K562 (cell line): ENCODE measurements around the gene RLN2. TPM values are rescaled to one million over a fixed set of nuclear protein-coding genes. Genes with fewer than 3 reads are reported as not detected.

Source experiments
- ATAC-seq: fragments of 200-7000 bp; cut with Tn5 transposase; 3 replicates; pipeline ENCODE4 v1.9.1; 2020; ENCODE audit warnings: moderate library complexity
- BruUV-seq: library from RNA; stranded (reverse); fragments of 400-500 nt; replicated peaks from 2 replicates; lab custom pipeline; 2021; lab: Mats Ljungman, UMichigan
- CTCF ChIA-PET: fragments of 300-600 bp; formaldehyde crosslinking; extraction: SDS; loops from one replicate; lab custom pipeline; 2021; ENCODE audit warnings: low intra/inter-chr PET ratio; lab: Yijun Ruan, JAX
- POLR2A ChIA-PET: fragments of 300-600, 350-650 bp; sonication (Branson Sonifier 250); formaldehyde crosslinking; extraction: SDS; loops from one replicate; lab custom pipeline; 2021; ENCODE audit warnings: antibody characterized with exemption, inconsistent platforms; lab: Yijun Ruan, JAX
- DNase-seq, 4 experiments: peaks; one replicate each; pipeline versions ENCODE4 v3.0.0 to v3.0.0-alpha.2; 2011 to 2018; ENCODE audit warnings: low spot score in 3 of 4, mixed read lengths in 3 of 4; ENCODE audit errors: extremely low read depth in 1 of 4
- FAIRE-seq: peaks from 2 replicates; lab custom pipeline; 2011; peaks lifted over from hg19 to GRCh38; lab: Jason Lieb, UNC
- H2AFZ ChIP-seq: 2 replicates; pipeline ENCODE4 v1.6.0; 2011; ENCODE audit warnings: low read depth, low read length, control low read depth, inconsistent platforms
- H3K27ac ChIP-seq: fragments of 200-600 bp; 3 replicates; pipeline ENCODE4 v1.8.0; 2011; ENCODE audit warnings: low read depth, mild to moderate bottlenecking, control low read depth, inconsistent platforms, low read length, moderate library complexity, mixed read lengths; ENCODE audit errors: extremely low read depth
- H3K27me3 ChIP-seq, 2 experiments: fragments of 300-600 bp in 1 of 2; 2 replicates in 1 of 2; 3 replicates in 1 of 2; pipeline versions ENCODE4 v1.6.0 to v1.8.0; 2011; ENCODE audit warnings: inconsistent platforms in 2 of 2, low read length in 2 of 2, mild to moderate bottlenecking in 1 of 2, mixed read lengths in 1 of 2, moderate library complexity in 1 of 2; ENCODE audit not compliant: control insufficient read depth in 2 of 2, insufficient read depth in 2 of 2
- H3K36me3 ChIP-seq: fragments of 300-600 bp; 3 replicates; pipeline ENCODE4 v1.8.0; 2011; ENCODE audit warnings: mild to moderate bottlenecking, low read length, inconsistent platforms; ENCODE audit not compliant: control insufficient read depth, insufficient read depth
- H3K4me1 ChIP-seq, 2 experiments: fragments of 200-600 bp in 1 of 2; replicated peaks in 1 of 2; 2 replicates in 1 of 2; 3 replicates in 1 of 2; pipeline versions ENCODE4 v1.5.1 to v1.8.0; 2011; ENCODE audit warnings: inconsistent platforms in 2 of 2, low read length in 2 of 2, mild to moderate bottlenecking in 1 of 2, mixed read lengths in 1 of 2, moderate library complexity in 1 of 2; ENCODE audit not compliant: control insufficient read depth in 2 of 2, insufficient read depth in 2 of 2
- H3K4me2 ChIP-seq: 2 replicates; pipeline ENCODE4 v1.6.1; 2011; ENCODE audit warnings: low read length, control low read depth, inconsistent platforms, mixed read lengths; ENCODE audit not compliant: insufficient read depth
- H3K4me3 ChIP-seq: fragments of 200-600 bp; sonication (generic), shearing (Covaris generic); 2 replicates; pipeline ENCODE4 v1.5.1; 2016; ENCODE audit warnings: control low read depth, inconsistent platforms
- H3K79me2 ChIP-seq: fragments of 200-600 bp; 3 replicates; pipeline ENCODE4 v1.8.0; 2011; ENCODE audit warnings: low read length, inconsistent platforms; ENCODE audit not compliant: control insufficient read depth, insufficient read depth
- H3K9ac ChIP-seq, 2 experiments: 2 replicates each; pipeline versions ENCODE4 v1.6.0 to v1.6.1; 2011; ENCODE audit warnings: low read depth in 2 of 2, low read length in 2 of 2, control low read depth in 1 of 2, inconsistent platforms in 1 of 2, mild to moderate bottlenecking in 1 of 2, mixed read lengths in 1 of 2; ENCODE audit not compliant: insufficient read depth in 1 of 2
- H3K9me1 ChIP-seq: one replicate; pipeline ENCODE4 v1.6.0; 2011; ENCODE audit warnings: inconsistent platforms, mild to moderate bottlenecking, low read length, moderate library complexity; ENCODE audit not compliant: control insufficient read depth, insufficient read depth
- H3K9me3 ChIP-seq: replicated peaks from 2 replicates; pipeline ENCODE4 v1.5.1; 2011; ENCODE audit warnings: low read depth, low read length, inconsistent platforms; ENCODE audit not compliant: control insufficient read depth, insufficient read depth
- H4K20me1 ChIP-seq: replicated peaks from 2 replicates; pipeline ENCODE4 v1.6.1; 2011; ENCODE audit warnings: low read length, inconsistent platforms, mixed read lengths; ENCODE audit not compliant: control insufficient read depth, insufficient read depth
- CTBP1 ChIP-seq: fragments of 450-650 bp; IDR thresholded peaks from 2 replicates; pipeline ENCODE4 v1.6.1; 2016; ENCODE audit warnings: borderline replicate concordance
- CTCF ChIP-seq, 3 experiments: IDR thresholded peaks in 2 of 3; conservative IDR thresholded peaks in 1 of 3; 2 replicates each; pipeline ENCODE4 v1.5.1; 2011 to 2012; ENCODE audit warnings: low read length in 3 of 3, mild to moderate bottlenecking in 3 of 3, control low read depth in 2 of 3, improper control_type of control experiment in 1 of 3, inconsistent platforms in 1 of 3, low read depth in 1 of 3, mixed read lengths in 1 of 3, moderate library complexity in 1 of 3; ENCODE audit not compliant: insufficient read depth in 2 of 3
- DDX20 ChIP-seq: fragments of 450-650 bp; IDR thresholded peaks from 2 replicates; pipeline ENCODE4 v1.6.1; 2016; ENCODE audit warnings: missing genetic modification characterization, low read depth, mild to moderate bottlenecking, missing compliant biosample characterization, moderate library complexity
- GABPB2 ChIP-seq: fragments of 250-450 bp; sonication (Bioruptor Pico); conservative IDR thresholded peaks from 2 replicates; pipeline ENCODE4 v1.5.1; 2021; ENCODE audit warnings: mild to moderate bottlenecking
- RNF219 ChIP-seq: fragments of 250-450 bp; sonication (Bioruptor Pico); IDR thresholded peaks from 2 replicates; pipeline ENCODE4 v1.5.0; 2022; ENCODE audit warnings: mild to moderate bottlenecking
- SNIP1 ChIP-seq: fragments of 450-650 bp; IDR thresholded peaks from 2 replicates; pipeline ENCODE4 v1.7.1; 2017; ENCODE audit warnings: low read depth, mild to moderate bottlenecking
- ZNF121 ChIP-seq: sonication (generic); formaldehyde crosslinking; conservative IDR thresholded peaks from 2 replicates; pipeline ENCODE4 v1.8.0; 2022; ENCODE audit warnings: missing genetic modification reagents
- WGBS: fragments of 100-300 bp; shearing (Covaris generic); methylation state at CpG from one replicate; pipeline ENCODE4 v1.1.6; 2016; ENCODE audit warnings: low coverage, mixed read lengths; ENCODE audit not compliant: insufficient coverage; ENCODE audit errors: missing lambda C conversion rate; 5-methylcytosine and 5-hydroxymethylcytosine counted together
- in situ Hi-C: fragments of 300-500 bp; cut with MboI; formaldehyde crosslinking; loops from 4 replicates; pipeline ENCODE4 v1.15.0; 2018; ENCODE audit warnings: inconsistent platforms, mixed read lengths
- intact Hi-C: fragments of 100-400 bp; cut with micrococcal nuclease; formaldehyde crosslinking; loops from 2 replicates; pipeline ENCODE4 v1.14.2; 2022
- polyA plus RNA-seq, 8 experiments: library from polyadenylated mRNA; depleted of rRNA in 4 of 8; stranded (reverse) in 5 of 8; unstranded in 3 of 8; fragments of >200 nt; fragmentation: Nextera tagmentation in 2 of 8; fragmentation: Illumina TruSeq in 1 of 8; extraction: Ambion mirVana in 2 of 8; extraction: Trizol in 1 of 8; gene quantifications; 2 replicates each; pipeline versions ENCODE4 v1.2.1 to v1.2.3, GENCODE V29; 2011 to 2014; ENCODE audit warnings: inconsistent platforms in 1 of 8, missing spikeins in 1 of 8
- total RNA-seq, 7 experiments: library from RNA; depleted of rRNA in 6 of 7; stranded (reverse); fragments of >200 nt in 6 of 7; fragmentation: Illumina TruSeq in 2 of 7; extraction: Trizol in 2 of 7; gene quantifications; 2 replicates each; pipeline versions ENCODE4 v1.2.1 to v1.2.3, GENCODE V29; 2011 to 2021; ENCODE audit warnings: low replicate concordance in 1 of 7

The RLN2 gene
- total and polyA plus RNA-seq, 9 of the 15 experiments (the other 6 are each of a cell fraction or from before 2014, with no cell fraction given), result 0.08 to 0.17 TPM; not detected in 7

- no peaks in the 10 kb centered on the region for H3K4me1 ChIP-seq
- no peaks in the 10 kb centered on the region; a peak in 1 of 5 replicates for H3K27me3 ChIP-seq
- no peaks in the 10 kb centered on the region for H3K9me3 ChIP-seq
- no peak overlapping the region for H2AFZ ChIP-seq
- H3K4me3 ChIP-seq, result no peak overlapping the region
- H3K4me2 ChIP-seq, result no peak overlapping the region
- TF ChIP-seq CTBP1 (no peak), DDX20 (tag) (no peak), SNIP1 (no peak), ZNF121 (no peak), RNF219 (CRISPR knock-in tag) (no peak), CTCF (IDR thresholded peaks at IDR 0.05 in 2 of 3, conservative IDR thresholded peaks at IDR 0.05 in 1 of 3; ENCODE audit: insufficient read depth in 2 of 3, low read depth in 1 of 3, low read length in 3 of 3) (peak in 2 of 3 experiments; percentile 3 to 36; a peak in 1 of 6 replicates), GABPB2 (CRISPR knock-in tag) (no peak)
- ChIA-PET CTCF (no interaction called here), POLR2A (no interaction called here)
- no TSS peak for BruUV-seq
- in situ Hi-C loops, result no loop called here
- H3K9me1 ChIP-seq, result no peaks in the 10 kb centered on the region
- WGBS, result 0% methylated on average over 1 of the region's 1 CpG
- intact Hi-C loops, result loop anchor here (10.0 kb wide), 1 partner anchor 159 kb away; no protein-coding TSS in a partner anchor
- no peak overlapping the region for H3K9ac ChIP-seq
- ATAC-seq, result peak; percentile 63; the same call in 2 of the 3 replicates
- no peak overlapping the region for H3K27ac ChIP-seq
- no peaks in the 10 kb centered on the region for H4K20me1 ChIP-seq
- no peaks in the 10 kb centered on the region for H3K79me2 ChIP-seq
- no peak for FAIRE-seq
- DNase-seq, result peak in 1 of 4 experiments; percentile 4
- no peaks in the 10 kb centered on the region for H3K36me3 ChIP-seq
Measured at GRCh38 chr9:5265939-5266338, 38.6 kb downstream of the RLN2 start.
